Psoas muscle (tissue), 8 donors: ENCODE measurements around the gene CCDC192. TPM values are rescaled to one million over a fixed set of nuclear protein-coding genes. Genes with fewer than 3 reads are reported as not detected.

Source experiments
- ATAC-seq, 4 donors: fragments of 200-7000 bp; cut with Tn5 transposase; one replicate each; pipeline ENCODE4 v1.9.1; 2020; ENCODE audit warnings: moderate library complexity in 3 of 4, mild to moderate bottlenecking in 2 of 4
- DNase-seq, 2 donors: peaks; one replicate each; pipeline ENCODE4 v3.0.0-alpha.2; 2020
- H3K27ac ChIP-seq: fragments of 200-600 bp; one replicate; pipeline ENCODE4 v1.8.0; 2022
- H3K27me3 ChIP-seq, 3 donors: fragments of 200-600 bp in 1 of 3; one replicate each; pipeline versions ENCODE4 v1.6.1 to v1.8.0; 2013 to 2022; ENCODE audit warnings: low read length in 2 of 3, mild to moderate bottlenecking in 2 of 3, moderate library complexity in 1 of 3; ENCODE audit not compliant: insufficient read depth in 3 of 3
- H3K36me3 ChIP-seq, 2 donors: fragments of 200-600 bp in 1 of 2; one replicate each; pipeline versions ENCODE4 v1.6.1 to v1.8.0; 2013 to 2022; ENCODE audit warnings: low read depth in 1 of 2, mild to moderate bottlenecking in 1 of 2, moderate library complexity in 1 of 2; ENCODE audit not compliant: insufficient read depth in 1 of 2
- H3K4me1 ChIP-seq: fragments of 200-600 bp; one replicate; pipeline ENCODE4 v1.8.0; 2022
- H3K4me3 ChIP-seq: fragments of 200-600 bp; one replicate; pipeline ENCODE4 v1.8.0; 2022; ENCODE audit warnings: mild to moderate bottlenecking
- H3K9me3 ChIP-seq: fragments of 200-600 bp; one replicate; pipeline ENCODE4 v1.8.0; 2022
- CTCF ChIP-seq: fragments of 200-600 bp; IDR thresholded peaks from one replicate; pipeline ENCODE4 v1.8.0; 2022; ENCODE audit warnings: antibody characterized with exemption
- WGBS, 3 donors: extraction: QIAGEN DNeasy Blood & Tissue Kit; methylation state at CpG; one replicate each; pipeline versions ENCODE4 v1.1.6 to v1.1.7; 2013; 5-methylcytosine and 5-hydroxymethylcytosine counted together
- intact Hi-C, 2 donors: fragments of 100-400 bp; cut with DNase I; formaldehyde crosslinking; loops; one replicate each; pipeline versions ENCODE4 v1.11.0 to v1.14.2; 2022
- polyA plus RNA-seq, 3 donors: library from polyadenylated mRNA; stranded (reverse); fragments of 200-250 nt; gene quantifications; one replicate each; pipeline ENCODE4 v1.2.3, GENCODE V29; 2013
- total RNA-seq, 4 donors: library from RNA; stranded (reverse); fragmentation: NEBNext Ultra II Directional in 2 of 4; extraction: Animal tissue kit (Norgen Biotek cat#: 25700) in 2 of 4; gene quantifications; one replicate each; pipeline versions ENCODE4 v1.2.1 to v1.2.4, GENCODE V29; 2021 to 2023
- donor health status: healthy with polysubstance abuse.
- donor health status: DM: no; HTN: no; CAD: no; lungs with moderate emphysema.
- donor health status: Bipolar disorder and iron deficiency.
- donor health status: healthy.
- donor health status: DM: yes; HTN: yes; CAD: no.
- donor health status: DM: no; HTN: no; CAD: no.
- donor health status: DM: no; HTN: no; CAD: no.
- donor health status: DM: yes; HTN: yes; CAD: no.

The CCDC192 gene
- total and polyA plus RNA-seq, 7 donors: 0.12 to 1.2 (median 0.19) TPM; not detected in 4

GRCh38 chr5:127758766-127759283, 55.6 kb downstream of the CCDC192 start:
- Histone ChIP-seq H3K4me3 (no peak overlapping the region), H3K27ac (no peak overlapping the region), H3K27me3 (no peaks in the 10 kb centered on the region), H3K9me3 (no peaks in the 10 kb centered on the region), H3K36me3 (no peaks in the 10 kb centered on the region), H3K4me1 (peaks cover 11% of the 10 kb centered on the region)
- TF ChIP-seq CTCF: no peak
- intact Hi-C loops: loop anchor here (5.0 to 10.0 kb wide), 3 partner anchors 73 to 446 kb away; partner anchors contain the start of gene SLC12A2 (in 2 of the 2)
- DNase-seq: no peak
- ATAC-seq: no peak

- no peaks in the 10 kb centered on the region for H3K27me3 ChIP-seq
- H3K9me3 ChIP-seq: no peaks in the 10 kb centered on the region
- peaks cover 11% of the 10 kb centered on the region for H3K4me1 ChIP-seq
- no peaks in the 10 kb centered on the region for H3K36me3 ChIP-seq
- ATAC-seq: no peak
- intact Hi-C loops: no loop called here
- no peak overlapping the region for H3K27ac ChIP-seq
- DNase-seq: no peak
- no peak for TF ChIP-seq CTCF
- no peak overlapping the region for H3K4me3 ChIP-seq
Observed at GRCh38 chr5:127761869-127762268, 58.7 kb downstream of the CCDC192 start.

- DNase-seq (no peak), ATAC-seq (no peak)
- no peaks in the 10 kb centered on the region for H3K36me3 ChIP-seq
- peaks cover 7% of the 10 kb centered on the region for H3K4me1 ChIP-seq
- intact Hi-C loops: no loop called here
- no peak for TF ChIP-seq CTCF
- H3K9me3 ChIP-seq: no peaks in the 10 kb centered on the region
- no peak overlapping the region for H3K27ac ChIP-seq
- H3K27me3 ChIP-seq: no peaks in the 10 kb centered on the region
- 29 to 51% (median 35%) methylated on average over 3 of the region's 3 CpGs for WGBS, 3 donors
- no peak overlapping the region for H3K4me3 ChIP-seq
Observed at GRCh38 chr5:127762412-127762811, 59.2 kb downstream of the CCDC192 start.

- DNase-seq (no peak), ATAC-seq (no peak)
- Histone ChIP-seq H3K9me3 (no peaks in the 10 kb centered on the region), H3K4me1 (no peaks in the 10 kb centered on the region), H3K36me3 (no peaks in the 10 kb centered on the region), H3K27me3 (no peaks in the 10 kb centered on the region), H3K27ac (no peak overlapping the region), H3K4me3 (no peak overlapping the region)
- TF ChIP-seq CTCF: no peak
- WGBS, 3 donors: 74 to 95% (median 84%) methylated on average over 2 of the region's 2 CpGs
- intact Hi-C loops: no loop called here
Observed at GRCh38 chr5:127766676-127767335, 63.6 kb downstream of the CCDC192 start.

GRCh38 chr5:127769386-127769785, 66.2 kb downstream of the CCDC192 start:
- Histone ChIP-seq H3K9me3 (no peaks in the 10 kb centered on the region), H3K27ac (no peak overlapping the region), H3K4me1 (no peaks in the 10 kb centered on the region), H3K27me3 (no peaks in the 10 kb centered on the region), H3K4me3 (no peak overlapping the region), H3K36me3 (no peaks in the 10 kb centered on the region)
- no peak for DNase-seq
- no peak for ATAC-seq
- intact Hi-C loops: no loop called here
- no peak for TF ChIP-seq CTCF
